ENCODE data around the gene EME2.

EME2 gene

DNA sequence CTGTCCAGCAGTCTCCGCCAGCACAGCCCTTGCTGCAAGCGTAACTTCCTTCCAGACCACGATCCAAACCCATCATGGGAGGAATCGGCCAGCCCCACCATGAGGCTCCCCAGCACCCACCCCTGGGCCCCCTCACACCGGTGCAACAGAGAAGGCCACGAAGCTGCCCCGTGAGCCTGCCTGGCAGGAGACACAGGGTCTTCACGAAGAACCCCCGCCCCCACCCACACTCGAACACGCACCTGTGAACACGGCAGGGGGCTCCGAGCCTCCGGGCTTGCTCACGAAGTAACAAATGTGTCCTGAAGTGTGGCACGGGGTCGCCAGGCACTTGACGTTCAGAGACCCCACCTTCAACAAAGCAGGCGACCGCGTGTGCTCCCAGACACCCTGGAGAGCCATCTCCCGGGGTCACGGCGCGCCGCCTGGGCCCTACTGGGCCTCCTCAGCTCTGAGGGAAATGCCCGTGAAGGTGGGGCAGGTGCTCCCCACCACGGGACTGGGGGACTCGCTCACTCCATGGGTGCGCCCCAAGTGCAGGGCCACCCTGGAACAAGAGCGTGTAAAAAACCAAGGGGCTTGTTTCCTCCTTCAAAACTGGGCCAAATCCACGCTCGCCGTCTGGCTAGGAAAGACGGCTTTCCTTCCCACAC is 46.4 kb downstream of the EME2 start:
- DNase-seq (ENCODE audit: low read depth) = no peak

DNA sequence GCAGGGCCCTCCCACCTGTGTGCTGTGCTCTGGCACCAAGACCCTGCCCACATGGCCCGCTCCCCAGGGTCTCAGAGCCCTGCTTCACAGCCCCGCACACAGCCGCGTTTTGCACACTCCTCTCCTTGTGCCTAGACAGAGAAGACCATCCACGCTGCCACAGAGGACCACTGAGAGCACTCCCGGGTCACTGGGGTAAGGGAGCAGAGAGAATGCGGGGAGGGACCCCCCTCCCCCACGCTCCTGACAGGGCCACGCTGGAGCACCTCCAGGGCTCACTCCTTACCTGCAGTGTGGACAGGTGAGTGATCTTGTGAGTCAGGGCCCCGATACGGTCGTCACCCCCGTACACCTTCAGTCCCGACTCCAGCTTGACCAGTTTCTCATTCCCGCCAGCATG is 47.0 kb downstream of the EME2 start:
- no peak for DNase-seq (ENCODE audit: low read depth)

DNA sequence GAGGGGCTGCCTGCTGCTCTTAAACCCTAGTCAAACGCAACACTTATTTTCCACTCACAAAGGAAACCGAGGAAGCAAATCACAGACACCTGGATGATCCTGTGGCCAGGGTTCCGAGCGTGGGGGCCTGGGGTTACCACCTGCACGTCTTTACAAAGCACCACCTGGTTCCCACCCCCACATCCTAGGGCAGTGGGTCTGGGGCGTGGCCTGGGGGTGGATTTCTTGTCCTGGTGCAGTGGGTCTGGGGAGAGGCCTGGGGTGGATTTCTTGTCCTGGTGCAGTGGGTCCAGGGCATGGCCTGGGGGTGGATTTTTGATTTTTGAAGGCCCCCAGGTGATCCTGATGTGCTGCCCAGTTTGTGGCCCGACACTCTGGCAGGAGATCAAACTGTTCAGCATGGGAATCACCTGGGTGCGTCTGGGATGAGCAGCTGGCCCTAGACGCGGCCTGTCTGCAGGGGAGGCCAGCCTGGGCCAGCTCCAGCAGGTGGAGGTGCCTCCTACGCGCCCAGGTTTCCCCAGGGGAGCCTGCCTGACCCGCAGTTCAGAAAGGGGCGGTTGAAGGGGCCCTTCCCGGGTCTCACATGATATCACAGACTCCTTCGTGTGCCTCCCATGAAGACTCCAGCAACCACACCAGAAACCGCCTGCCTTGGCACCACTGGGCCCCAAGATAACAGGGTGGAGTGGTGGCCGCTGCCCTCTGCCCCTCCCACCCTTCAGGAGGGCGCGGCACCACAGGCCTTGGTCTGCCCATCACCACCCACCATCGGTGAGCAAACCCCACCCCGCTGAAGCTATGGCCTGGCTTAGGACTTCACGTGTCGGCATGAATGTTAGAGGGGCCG is 47.7 kb downstream of the EME2 start:
- DNase-seq (ENCODE audit: low read depth) = no peak

DNA sequence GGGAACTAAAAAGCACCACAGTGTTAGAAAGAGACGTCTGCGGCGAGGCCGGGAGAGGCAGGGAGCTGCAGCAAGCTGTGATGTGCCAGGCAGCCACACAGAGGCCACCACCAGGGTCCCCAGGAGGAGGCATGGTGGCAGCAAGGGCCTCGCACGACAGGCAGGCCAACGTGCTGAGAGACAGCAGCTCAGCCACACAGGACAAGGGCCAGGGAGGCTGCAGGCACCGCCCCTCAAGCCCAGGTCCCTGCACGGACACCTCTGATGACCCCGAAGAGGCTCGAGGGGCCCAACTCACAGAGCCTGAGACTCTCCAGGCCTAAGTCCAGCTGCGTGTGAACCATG is 48.3 kb downstream of the EME2 start:
- DNase-seq (ENCODE audit: low read depth) = no peak

DNA sequence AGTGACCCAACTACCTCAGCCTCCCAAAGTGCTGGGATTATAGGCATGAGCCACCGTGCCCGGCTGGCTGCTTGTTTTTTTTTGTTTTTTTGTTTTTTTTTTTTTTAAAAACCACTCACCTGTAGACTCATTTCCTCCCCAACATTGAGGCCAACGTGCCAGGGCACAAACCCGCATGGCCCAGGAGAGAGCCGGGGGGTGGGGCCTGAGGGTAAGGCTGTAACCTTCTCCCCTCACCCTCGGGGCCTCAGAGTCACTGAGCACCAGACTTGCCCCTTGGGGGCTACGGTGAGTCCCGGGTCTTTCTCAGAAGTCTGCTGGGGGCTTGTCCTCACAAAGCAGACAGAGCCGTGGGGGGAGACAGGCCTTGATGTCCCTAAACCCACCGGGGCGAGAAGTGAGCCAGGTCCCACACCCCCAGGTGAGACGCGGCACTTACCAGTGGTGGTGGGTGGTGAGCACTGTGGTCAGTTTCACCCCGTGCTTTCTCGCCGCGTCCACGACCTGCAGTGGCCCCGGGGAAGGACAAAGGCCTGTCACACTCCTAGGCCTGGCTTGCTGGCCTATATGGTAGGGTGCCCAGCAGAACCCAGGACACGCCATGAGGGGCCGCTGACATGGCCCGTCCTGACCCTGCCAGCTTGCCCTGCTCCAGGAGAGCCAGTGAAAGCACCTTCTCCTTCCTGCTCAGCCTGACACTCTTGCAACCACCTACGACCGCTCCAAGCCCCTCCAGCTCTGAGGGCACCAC is 49.4 kb downstream of the EME2 start:
- DNase-seq (ENCODE audit: low read depth) = no peak

DNA sequence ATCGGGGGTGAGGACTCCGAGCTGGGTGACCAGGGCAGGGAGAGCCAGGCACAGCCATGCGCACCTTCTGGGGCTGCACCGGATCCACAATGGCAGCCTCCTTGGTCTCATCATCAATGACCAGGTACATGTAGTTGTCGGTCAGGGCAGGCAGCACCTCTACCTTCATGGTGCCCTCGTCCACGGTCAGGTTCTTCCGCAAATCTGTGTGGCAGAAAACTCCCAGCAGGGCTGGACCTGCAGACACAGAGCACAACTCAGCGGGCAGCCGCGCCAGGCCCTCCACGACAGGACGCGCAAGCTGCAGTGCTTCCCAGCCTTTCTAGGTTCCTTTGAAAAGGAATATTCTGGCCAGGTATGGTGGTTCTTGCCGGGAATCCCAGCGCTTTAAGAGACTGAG is 50.2 kb downstream of the EME2 start:
- no peak for DNase-seq (ENCODE audit: low read depth)

DNA sequence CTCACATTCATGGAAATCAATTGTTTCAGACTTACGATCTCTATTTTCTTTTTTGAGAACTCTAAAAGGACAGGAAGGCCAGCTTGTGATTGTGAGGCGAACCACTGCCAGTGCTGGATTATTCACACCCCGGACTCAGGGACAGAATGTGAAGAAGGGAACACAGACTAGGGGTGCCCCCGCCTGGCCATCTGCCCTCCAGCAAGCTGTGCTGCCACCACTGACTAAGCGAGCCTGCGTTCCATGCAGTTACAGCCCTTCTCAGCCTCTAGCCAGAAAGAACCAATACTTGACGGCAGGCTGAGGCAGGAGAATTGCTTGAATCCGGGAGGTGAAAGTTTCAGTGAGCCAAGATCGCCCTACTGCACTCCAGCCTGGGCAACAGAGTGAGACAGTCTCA is 51.2 kb downstream of the EME2 start:
- DNase-seq (ENCODE audit: low read depth) = peak; percentile 60

DNA sequence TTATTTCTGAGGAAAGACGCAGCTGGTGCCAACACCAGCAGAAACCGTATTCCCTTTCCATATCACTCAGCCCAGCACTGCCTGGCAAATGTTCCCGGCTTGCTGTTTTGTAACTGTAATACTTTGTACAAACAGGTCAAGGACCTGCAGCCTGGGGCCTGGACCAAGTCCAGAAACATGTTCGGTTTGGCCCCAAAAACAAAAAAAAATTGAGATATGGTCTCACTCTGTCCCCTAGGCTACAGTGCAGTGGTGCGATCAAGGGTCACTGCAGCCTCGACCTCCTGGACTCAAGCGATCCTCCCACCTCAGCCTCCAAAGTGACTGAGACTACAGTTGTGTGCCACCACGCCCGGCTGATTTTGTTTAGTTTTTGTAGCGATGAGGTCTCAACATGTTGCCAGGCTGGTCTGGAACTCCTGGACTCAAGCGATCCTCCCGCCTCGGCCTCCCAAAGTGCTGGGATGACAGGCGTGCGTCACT is 52.8 kb downstream of the EME2 start:
- no peak for DNase-seq (ENCODE audit: low read depth)
